SK-N-SH (cell line): ENCODE results near the gene FNDC10. TPM values are rescaled to one million over a fixed set of nuclear protein-coding genes. Genes with fewer than 3 reads are reported as not detected.
A peak's percentile ranks its signal among the peaks of the same experiment; 100 is the strongest.

ENCODE experiments used
- CTCF ChIA-PET: fragments of 300-600, 350-600 bp; formaldehyde crosslinking; extraction: SDS; loops from one replicate; lab custom pipeline; 2021; lab: Yijun Ruan, JAX
- POLR2A ChIA-PET: fragments of 350-600 bp; sonication (Branson Sonifier 250); formaldehyde crosslinking; extraction: SDS; loops from one replicate; lab custom pipeline; 2020; ENCODE audit warnings: antibody characterized with exemption, inconsistent platforms; lab: Yijun Ruan, JAX
- DNase-seq: peaks from one replicate; pipeline ENCODE4 v3.0.0; 2012
- H2AFZ ChIP-seq: fragments of 200-600 bp; sonication (generic); 2 replicates; pipeline ENCODE4 v1.8.1; 2016; ENCODE audit warnings: antibody characterized with exemption, mild to moderate bottlenecking, low read depth
- H3F3A ChIP-seq: fragments of 200-600 bp; sonication (generic); replicated peaks from 2 replicates; pipeline ENCODE3; 2016; ENCODE audit warnings: antibody characterized with exemption, mild to moderate bottlenecking; ENCODE audit not compliant: insufficient read depth
- H3K27ac ChIP-seq, 2 experiments: fragments of 200-500 bp in 1 of 2; fragments of 200-600 bp in 1 of 2; sonication (Bioruptor generic) in 1 of 2; sonication (generic), shearing (Covaris generic) in 1 of 2; 2 replicates each; pipeline versions ENCODE4 v1.5.1 to v1.6.1; 2014 to 2016; ENCODE audit warnings: low read depth in 2 of 2, inconsistent platforms in 1 of 2, low read length in 1 of 2, mild to moderate bottlenecking in 1 of 2, mixed read lengths in 1 of 2
- H3K27me3 ChIP-seq: fragments of 200-600 bp; sonication (generic), shearing (Covaris generic); 2 replicates; pipeline ENCODE4 v1.6.1; 2016; ENCODE audit warnings: mixed run types; ENCODE audit not compliant: insufficient read depth
- H3K36me3 ChIP-seq, 2 experiments: fragments of 200-500 bp in 1 of 2; fragments of 200-600 bp in 1 of 2; sonication (Bioruptor generic) in 1 of 2; sonication (generic) in 1 of 2; replicated peaks in 1 of 2; 2 replicates each; pipeline versions ENCODE3 to v1.5.1; 2014 to 2016; ENCODE audit warnings: low read length in 1 of 2, mild to moderate bottlenecking in 1 of 2; ENCODE audit not compliant: insufficient read depth in 2 of 2, control insufficient read depth in 1 of 2
- H3K4me1 ChIP-seq, 2 experiments: fragments of 200-500 bp in 1 of 2; fragments of 200-600 bp in 1 of 2; sonication (Bioruptor generic) in 1 of 2; sonication (generic), shearing (Covaris generic) in 1 of 2; 2 replicates each; pipeline versions ENCODE4 v1.5.1 to v1.6.1; 2014 to 2016; ENCODE audit warnings: low read depth in 1 of 2, low read length in 1 of 2, mixed run types in 1 of 2; ENCODE audit not compliant: insufficient read depth in 2 of 2, control insufficient read depth in 1 of 2
- H3K4me2 ChIP-seq: fragments of 200-600 bp; sonication (generic), shearing (Covaris generic); 2 replicates; pipeline ENCODE4 v1.6.1; 2017; ENCODE audit warnings: mixed run types
- H3K4me3 ChIP-seq, 2 experiments: fragments of 200-500 bp in 1 of 2; fragments of 200-600 bp in 1 of 2; sonication (Bioruptor generic) in 1 of 2; sonication (generic), shearing (Covaris generic) in 1 of 2; 2 replicates each; pipeline versions ENCODE4 v1.5.1 to v1.8.1; 2014 to 2016; ENCODE audit warnings: low read depth in 2 of 2, inconsistent platforms in 1 of 2, low read length in 1 of 2, mild to moderate bottlenecking in 1 of 2, mixed read lengths in 1 of 2, moderate library complexity in 1 of 2
- H3K79me2 ChIP-seq: fragments of 200-600 bp; sonication (generic); 2 replicates; pipeline ENCODE4 v1.8.1; 2017; ENCODE audit warnings: mild to moderate bottlenecking; ENCODE audit not compliant: insufficient read depth
- H3K9ac ChIP-seq: fragments of 200-600 bp; sonication (generic); 2 replicates; pipeline ENCODE4 v1.6.1; 2017; ENCODE audit warnings: mixed run types
- H3K9me2 ChIP-seq: fragments of 200-600 bp; sonication (generic); 2 replicates; pipeline ENCODE4 v1.6.1; 2017; ENCODE audit warnings: mixed run types
- H3K9me3 ChIP-seq: fragments of 200-600 bp; sonication (generic); 2 replicates; pipeline ENCODE4 v1.6.1; 2017; ENCODE audit warnings: mixed run types, mild to moderate bottlenecking, moderate library complexity
- H4K20me1 ChIP-seq: fragments of 200-600 bp; sonication (generic); 2 replicates; pipeline ENCODE4 v1.6.1; 2017; ENCODE audit warnings: mild to moderate bottlenecking, mixed run types; ENCODE audit not compliant: insufficient read depth
- CHD2 ChIP-seq: fragments of 150-350 bp; IDR thresholded peaks from 2 replicates; pipeline ENCODE4 v1.6.1; 2018; ENCODE audit warnings: low read length; ENCODE audit not compliant: partially characterized antibody
- ELF1 ChIP-seq: IDR thresholded peaks from 2 replicates; pipeline ENCODE4 v1.4.0; 2012
- EZH2phosphoT487 ChIP-seq: fragments of 200-600 bp; sonication (generic); IDR thresholded peaks from 2 replicates; pipeline ENCODE4 v1.6.1; 2017; ENCODE audit warnings: low read depth, mixed run types, mild to moderate bottlenecking, antibody characterized with exemption, moderate library complexity, borderline replicate concordance
- MEF2A ChIP-seq: IDR thresholded peaks from 2 replicates; pipeline ENCODE4 v1.4.0; 2012; ENCODE audit warnings: low read depth, borderline replicate concordance
- MXI1 ChIP-seq: IDR thresholded peaks from 2 replicates; pipeline ENCODE4 v1.6.1; 2012; ENCODE audit warnings: mild to moderate bottlenecking, low read depth, low read length, improper control_type of control experiment
- NFIC ChIP-seq: IDR thresholded peaks from 2 replicates; pipeline ENCODE4 v1.4.0; 2012; ENCODE audit warnings: borderline replicate concordance
- NRF1 ChIP-seq: IDR thresholded peaks from 2 replicates; pipeline ENCODE4 v1.6.1; 2012; ENCODE audit warnings: low read depth, mild to moderate bottlenecking, low read length
- RAD21 ChIP-seq: IDR thresholded peaks from 2 replicates; pipeline ENCODE4 v1.6.1; 2012; ENCODE audit warnings: mild to moderate bottlenecking, low read length
- RFX5 ChIP-seq: IDR thresholded peaks from 2 replicates; pipeline ENCODE4 v1.6.1; 2012; ENCODE audit warnings: mild to moderate bottlenecking, improper control_type of control experiment, low read length
- SIN3A ChIP-seq: IDR thresholded peaks from 2 replicates; pipeline ENCODE4 v1.6.1; 2012; ENCODE audit warnings: low read depth, mild to moderate bottlenecking, low read length, moderate library complexity, borderline replicate concordance
- TAF1 ChIP-seq: IDR thresholded peaks from 2 replicates; pipeline ENCODE4 v1.6.1; 2012; ENCODE audit warnings: low read depth, mild to moderate bottlenecking, low read length, moderate library complexity, borderline replicate concordance
- TCF12 ChIP-seq: IDR thresholded peaks from 2 replicates; pipeline ENCODE4 v1.4.0; 2012
- YY1 ChIP-seq: IDR thresholded peaks from 2 replicates; pipeline ENCODE4 v1.4.0; 2012; ENCODE audit warnings: low read depth, mild to moderate bottlenecking
- WGBS: methylation state at CpG from one replicate; pipeline ENCODE4 v1.1.6; 2017; ENCODE audit warnings: low lambda C conversion rate; 5-methylcytosine and 5-hydroxymethylcytosine counted together
- polyA plus RNA-seq, 3 experiments: library from polyadenylated mRNA; depleted of rRNA; stranded (reverse); fragments of >200 nt; gene quantifications; 2 replicates each; pipeline ENCODE4 v1.2.3, GENCODE V29; 2012
- TF ChIP-seq, protein P1 (sequence below): fragments of 200-600 bp; sonication (generic); IDR thresholded peaks from 2 replicates; pipeline ENCODE4 v1.6.1; 2017; ENCODE audit warnings: antibody characterized with exemption, mild to moderate bottlenecking, moderate library complexity
- TF ChIP-seq, protein P2 (sequence below): fragments of 150-350 bp; IDR thresholded peaks from 2 replicates; pipeline ENCODE4 v1.6.1; 2017; ENCODE audit warnings: antibody characterized with exemption, low read length, low read depth, borderline replicate concordance

The FNDC10 gene
- polyA plus RNA-seq, 1 of the 3 experiments (the other 2 are of a cell fraction): 6.7 TPM

- 97% methylated on average over 6 of the region's 22 CpGs for WGBS
- H3K4me1 ChIP-seq: peaks cover 0 to 22% of the 10 kb centered on the region in 2 experiments; a peak in 1 of 4 replicates
- no peaks in the 10 kb centered on the region for H3K9me3 ChIP-seq
- H3F3A ChIP-seq: no peaks in the 10 kb centered on the region
- no peaks in the 10 kb centered on the region for H3K9me2 ChIP-seq
- no peaks in the 10 kb centered on the region for H3K36me3 ChIP-seq
- no peaks in the 10 kb centered on the region; the same call in 1 of the 2 replicates for H4K20me1 ChIP-seq
- CTCF ChIA-PET: no interaction called here
- DNase-seq: peak; percentile 48
- peak overlapping the region; percentile 56; a peak in 3 of 4 replicates for H3K4me3 ChIP-seq
- no peaks in the 10 kb centered on the region for H3K79me2 ChIP-seq
- H3K9ac ChIP-seq: no peak overlapping the region
- POLR2A ChIA-PET: interaction anchor here (1.3 kb wide), 1 partner anchor 15 kb away, joined by 3 read pairs; the partner anchor contains the start of gene MIB2
- H3K4me2 ChIP-seq: peak overlapping the region; percentile 78; the same call in 1 of the 2 replicates
- no peak overlapping the region for H2AFZ ChIP-seq
- H3K27ac ChIP-seq: no peak overlapping the region
- no peaks in the 10 kb centered on the region for H3K27me3 ChIP-seq
- TF ChIP-seq NFIC (no peak), TAF1 (no peak), MXI1 (no peak)
- TF ChIP-seq, protein P1, sequence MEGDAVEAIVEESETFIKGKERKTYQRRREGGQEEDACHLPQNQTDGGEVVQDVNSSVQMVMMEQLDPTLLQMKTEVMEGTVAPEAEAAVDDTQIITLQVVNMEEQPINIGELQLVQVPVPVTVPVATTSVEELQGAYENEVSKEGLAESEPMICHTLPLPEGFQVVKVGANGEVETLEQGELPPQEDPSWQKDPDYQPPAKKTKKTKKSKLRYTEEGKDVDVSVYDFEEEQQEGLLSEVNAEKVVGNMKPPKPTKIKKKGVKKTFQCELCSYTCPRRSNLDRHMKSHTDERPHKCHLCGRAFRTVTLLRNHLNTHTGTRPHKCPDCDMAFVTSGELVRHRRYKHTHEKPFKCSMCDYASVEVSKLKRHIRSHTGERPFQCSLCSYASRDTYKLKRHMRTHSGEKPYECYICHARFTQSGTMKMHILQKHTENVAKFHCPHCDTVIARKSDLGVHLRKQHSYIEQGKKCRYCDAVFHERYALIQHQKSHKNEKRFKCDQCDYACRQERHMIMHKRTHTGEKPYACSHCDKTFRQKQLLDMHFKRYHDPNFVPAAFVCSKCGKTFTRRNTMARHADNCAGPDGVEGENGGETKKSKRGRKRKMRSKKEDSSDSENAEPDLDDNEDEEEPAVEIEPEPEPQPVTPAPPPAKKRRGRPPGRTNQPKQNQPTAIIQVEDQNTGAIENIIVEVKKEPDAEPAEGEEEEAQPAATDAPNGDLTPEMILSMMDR: no peak
Measured at GRCh38 chr1:1600861-1601563, 1.1 kb upstream of the FNDC10 start.

GRCh38 chr1:1599030-1599934 lies 653 bp downstream of the FNDC10 start:
- peak; percentile 88 for DNase-seq

More at GRCh38 chr1:1599030-1599934, 653 bp downstream of the FNDC10 start:
- H3F3A ChIP-seq: no peaks in the 10 kb centered on the region
- H3K9ac ChIP-seq: no peak overlapping the region
- POLR2A ChIA-PET: interaction anchor here (1.3 kb wide), 1 partner anchor 16 kb away, joined by 4 read pairs; the partner anchor contains the start of gene MIB2
- H4K20me1 ChIP-seq: no peaks in the 10 kb centered on the region; the same call in 1 of the 2 replicates
- WGBS: 81% methylated on average over 19 of the region's 111 CpGs
- TF ChIP-seq, protein P2, sequence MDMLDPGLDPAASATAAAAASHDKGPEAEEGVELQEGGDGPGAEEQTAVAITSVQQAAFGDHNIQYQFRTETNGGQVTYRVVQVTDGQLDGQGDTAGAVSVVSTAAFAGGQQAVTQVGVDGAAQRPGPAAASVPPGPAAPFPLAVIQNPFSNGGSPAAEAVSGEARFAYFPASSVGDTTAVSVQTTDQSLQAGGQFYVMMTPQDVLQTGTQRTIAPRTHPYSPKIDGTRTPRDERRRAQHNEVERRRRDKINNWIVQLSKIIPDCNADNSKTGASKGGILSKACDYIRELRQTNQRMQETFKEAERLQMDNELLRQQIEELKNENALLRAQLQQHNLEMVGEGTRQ: no peak
- TF ChIP-seq SIN3A (no peak), TCF12 (no peak), TAF1 (no peak), RFX5 (no peak), MEF2A (no peak), ELF1 (no peak), EZH2phosphoT487 (no peak), YY1 (no peak), NRF1 (peak; percentile 68), RAD21 (no peak), CHD2 (no peak), MXI1 (0 out of 2 replicates have a peak, but pooled peaks have one; percentile 26)
- TF ChIP-seq, protein P1: peak; percentile 12; the same call in 1 of the 2 replicates
- TF ChIP-seq, all 33 proteins: peak for 3
- Histone ChIP-seq H3K79me2 (no peaks in the 10 kb centered on the region), H3K9me2 (no peaks in the 10 kb centered on the region), H3K4me1 (peaks cover 0 to 22% of the 10 kb centered on the region in 2 experiments; a peak in 1 of 4 replicates), H3K9me3 (no peaks in the 10 kb centered on the region), H3K36me3 (no peaks in the 10 kb centered on the region), H3K4me2 (peak overlapping the region; percentile 50; the same call in 1 of the 2 replicates), H3K27me3 (no peaks in the 10 kb centered on the region), H2AFZ (0 out of 2 replicates have a peak overlapping the region, but pooled peaks have one; percentile 6), H3K4me3 (peak overlapping the region; percentile 9 to 56; a peak in 3 of 4 replicates), H3K27ac (no peak overlapping the region)
- CTCF ChIA-PET: interaction anchor here (0.9 to 1.4 kb wide), 3 partner anchors 8 to 21 kb away, joined by 3 to 5 read pairs (median 4); no protein-coding TSS in a partner anchor
